GM21529 (cell line): ENCODE results near the gene NBPF11.
A peak's percentile ranks its signal among the peaks of the same experiment; 100 is the strongest.
"Not testable (repeated sequence)": the region's sequence is repeated elsewhere in the genome, so short reads cannot be mapped to it uniquely, and the experiment has no call there.

Source experiments
- ATAC-seq: cut with Tn5 transposase; IDR thresholded peaks from one replicate; pipeline ENCODE4 v1.9.1; 2021; ENCODE audit not compliant: unreplicated experiment

Gene NBPF11

GRCh38 chr1:148151371-148151819, 686 bp downstream of the NBPF11 start:
- peak; percentile 21 for ATAC-seq

- not testable (repeated sequence) for ATAC-seq
Measured at GRCh38 chr1:148150945-148151344, 1.1 kb downstream of the NBPF11 start.

- not testable (repeated sequence) for ATAC-seq
Measured at GRCh38 chr1:148150014-148150413, 2.1 kb downstream of the NBPF11 start.

DNA sequence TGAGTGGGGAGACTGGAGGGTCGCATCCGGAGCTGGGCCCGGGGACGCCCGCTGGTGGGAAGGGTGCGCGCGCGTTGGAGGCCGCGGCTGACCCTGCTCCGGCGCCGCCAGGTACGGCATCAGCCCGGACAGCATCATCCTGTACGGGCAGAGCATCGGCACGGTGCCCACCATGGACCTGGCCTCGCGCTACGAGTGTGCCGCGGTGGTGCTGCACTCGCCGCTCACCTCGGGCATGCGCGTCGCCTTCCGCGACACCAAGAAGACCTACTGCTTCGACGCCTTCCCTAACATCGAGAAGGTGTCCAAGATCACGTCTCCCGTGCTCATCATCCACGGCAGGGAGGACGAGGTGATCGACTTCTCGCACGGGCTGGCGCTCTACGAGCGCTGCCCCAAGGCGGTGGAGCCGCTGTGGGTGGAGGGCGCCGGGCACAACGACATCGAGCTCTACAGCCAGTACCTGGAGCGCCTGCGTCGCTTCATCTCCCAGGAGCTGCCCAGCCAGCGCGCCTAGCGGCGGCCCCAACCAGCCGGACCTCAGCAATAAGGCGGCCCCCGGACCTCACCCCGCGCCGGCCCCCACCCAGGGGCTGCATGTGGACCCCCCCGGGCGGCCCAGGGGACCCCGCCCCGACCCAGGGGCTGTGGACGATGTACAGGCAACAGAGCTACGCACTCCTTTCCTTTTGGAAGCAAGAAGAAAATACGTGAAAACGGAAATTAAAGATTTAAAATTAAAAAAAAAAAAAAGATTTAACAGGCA, 2.8 kb downstream of the NBPF11 start:
- ATAC-seq = not testable (repeated sequence)

GRCh38 chr1:148147052-148147838, 4.8 kb downstream of the NBPF11 start:
- ATAC-seq = not testable (repeated sequence)

- not testable (repeated sequence) for ATAC-seq
Measured at GRCh38 chr1:148146191-148146997, 5.7 kb downstream of the NBPF11 start.

- ATAC-seq = not testable (repeated sequence)
Measured at GRCh38 chr1:148143223-148143622, 8.9 kb downstream of the NBPF11 start.

- ATAC-seq = not testable (repeated sequence)
Measured at GRCh38 chr1:148141936-148142335, 10.1 kb downstream of the NBPF11 start.

GRCh38 chr1:148138606-148139005, 13.5 kb downstream of the NBPF11 start:
- not testable (repeated sequence) for ATAC-seq

DNA sequence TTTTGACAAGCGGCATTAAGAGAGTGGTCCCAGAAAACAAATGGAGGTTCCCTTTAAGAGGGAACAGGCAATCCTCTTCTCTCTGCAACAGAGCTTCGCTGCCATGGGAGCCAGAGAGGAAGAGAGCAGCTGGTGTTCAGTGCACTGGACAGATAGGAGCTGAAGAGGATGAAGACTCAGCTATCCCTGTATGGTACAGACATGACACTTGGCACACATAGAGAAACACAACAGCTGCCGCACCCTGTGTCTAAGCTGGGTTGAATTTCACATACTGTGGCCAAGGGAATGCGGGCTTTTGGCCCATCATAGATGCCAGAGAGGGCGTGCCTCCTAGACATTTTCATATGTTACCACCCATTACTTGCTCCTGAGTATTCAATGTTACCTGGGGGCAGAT, 29.7 kb downstream of the NBPF11 start:
- ATAC-seq = not testable (repeated sequence)

- not testable (repeated sequence) for ATAC-seq
Measured at GRCh38 chr1:148120395-148120794, 31.7 kb downstream of the NBPF11 start.

- not testable (repeated sequence) for ATAC-seq
Measured at GRCh38 chr1:148095732-148096131, 56.3 kb downstream of the NBPF11 start.

DNA sequence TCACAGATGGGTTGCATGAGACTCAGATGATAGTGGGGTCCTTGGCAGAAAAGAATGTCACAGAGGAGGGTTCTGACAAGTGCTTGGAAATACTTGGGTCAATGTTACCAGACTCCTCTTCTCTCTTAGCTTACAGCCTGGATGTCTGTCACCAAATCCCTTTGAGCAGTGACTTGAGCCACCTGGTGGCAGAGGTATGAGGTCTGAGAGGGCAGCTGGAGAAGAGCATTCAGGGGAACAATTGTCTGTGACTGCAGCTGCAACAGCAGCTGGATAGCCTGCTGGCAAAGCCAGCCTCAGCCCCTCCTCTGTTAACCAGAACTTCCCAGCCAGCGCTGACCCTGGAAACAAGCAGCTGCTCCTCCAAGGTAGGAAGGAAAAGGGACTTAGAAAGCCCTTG, 65.9 kb downstream of the NBPF11 start:
- not testable (repeated sequence) for ATAC-seq

DNA sequence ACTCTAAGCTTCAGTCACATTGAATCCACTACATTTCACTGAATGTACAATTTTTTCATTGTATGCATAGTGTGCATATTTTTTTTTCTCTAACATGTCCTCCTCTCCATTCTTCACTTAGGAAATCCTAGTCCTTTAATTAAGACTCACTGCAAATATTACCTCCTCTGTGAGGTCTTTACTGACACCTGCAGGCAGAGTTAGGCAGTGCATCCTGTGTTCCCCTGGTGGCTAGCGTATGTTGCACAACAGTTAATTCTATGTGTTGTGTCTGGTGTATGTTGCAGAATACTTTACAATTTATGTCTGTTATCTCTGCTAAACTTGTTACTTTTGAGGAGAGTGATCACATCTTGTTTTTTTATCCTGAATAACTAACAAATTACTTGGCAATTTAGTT, 70.9 kb downstream of the NBPF11 start:
- peak; percentile 73 for ATAC-seq

DNA sequence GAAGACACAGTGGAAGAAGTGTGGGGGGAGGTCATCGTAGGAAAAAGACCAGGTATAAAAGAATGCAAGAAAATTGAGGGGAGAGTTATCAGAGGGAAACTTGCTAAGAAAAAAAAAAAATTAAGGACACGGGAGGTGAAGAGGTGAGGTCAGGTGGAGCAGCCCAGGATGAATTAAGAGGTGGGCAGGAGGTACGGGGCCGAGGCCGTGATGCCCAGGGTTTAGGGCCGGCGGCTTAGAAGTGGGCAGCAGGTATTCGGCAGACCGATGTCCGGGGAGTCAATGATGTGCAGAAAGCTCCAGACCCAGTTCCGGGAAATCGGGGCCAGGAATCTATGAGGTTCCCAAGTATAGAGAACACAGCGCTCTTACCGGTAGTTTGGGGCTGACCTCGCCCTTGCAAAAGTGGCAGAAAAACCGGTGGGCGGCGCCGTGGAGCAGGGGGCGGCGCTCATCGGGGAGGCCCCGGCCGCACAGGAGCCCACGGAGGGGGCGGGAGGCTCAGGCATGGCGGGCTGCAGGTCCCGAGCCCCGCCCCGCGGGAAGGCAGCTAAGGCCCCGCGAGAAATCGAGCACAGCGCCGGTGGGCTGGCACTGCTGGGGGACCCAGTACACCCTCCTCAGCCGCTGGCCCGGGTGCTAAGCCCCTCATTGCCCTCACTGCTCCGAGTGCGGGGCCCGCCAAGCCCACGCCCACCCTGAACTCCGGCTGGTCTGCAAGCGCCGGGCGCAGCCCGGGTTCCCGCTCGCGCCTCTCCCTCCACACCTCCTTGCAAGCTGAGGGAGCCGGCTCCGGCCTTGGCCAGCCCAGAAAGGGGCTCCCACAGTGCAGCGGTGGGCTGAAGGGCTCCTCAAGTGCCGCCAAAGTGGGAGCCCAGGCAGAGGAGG, 73.2 kb downstream of the NBPF11 start:
- ATAC-seq = not testable (repeated sequence)

GRCh38 chr1:148078090-148078489, 74.0 kb downstream of the NBPF11 start:
- ATAC-seq = not testable (repeated sequence)

DNA sequence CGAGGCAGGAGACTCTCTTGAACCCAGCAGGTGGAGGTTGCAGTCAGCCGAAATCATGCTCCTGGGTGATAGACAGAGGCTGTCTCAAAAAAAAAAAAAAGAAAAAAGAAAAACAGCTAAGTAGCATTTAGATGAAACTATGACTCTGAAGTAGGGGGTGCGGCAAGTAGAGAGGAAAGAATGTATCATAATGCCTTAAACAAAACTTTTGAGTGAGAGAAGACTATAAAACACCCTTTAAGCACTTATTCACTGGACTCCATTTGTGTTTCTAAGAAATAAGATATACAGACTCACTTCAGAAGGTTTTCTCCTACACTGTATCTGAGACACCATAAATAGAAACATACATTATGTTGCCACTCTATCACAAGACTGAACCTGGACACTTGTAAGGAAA, 74.6 kb downstream of the NBPF11 start:
- not testable (repeated sequence) for ATAC-seq

GRCh38 chr1:148073392-148073791, 78.7 kb downstream of the NBPF11 start:
- ATAC-seq = not testable (repeated sequence)

GRCh38 chr1:148068606-148069005, 83.5 kb downstream of the NBPF11 start:
- ATAC-seq = not testable (repeated sequence)

GRCh38 chr1:148068201-148068600, 83.9 kb downstream of the NBPF11 start:
- ATAC-seq = not testable (repeated sequence)
